Glutamatergic neuron (in vitro differentiated cells): ENCODE measurements around the gene TMC1. TPM values are rescaled to one million over a fixed set of nuclear protein-coding genes. Genes with fewer than 3 reads are reported as not detected.

Experiments used
- DNase-seq: peaks from one replicate; pipeline ENCODE4 v3.0.0; 2022
- H3K27ac Mint-ChIP-seq: one replicate; pipeline ENCODE4 v1.8.0; 2020; ENCODE audit warnings: mild to moderate bottlenecking, mixed read lengths, inconsistent platforms; ENCODE audit not compliant: unreplicated experiment
- H3K27me3 Mint-ChIP-seq: one replicate; pipeline ENCODE4 v1.8.0; 2020; ENCODE audit warnings: mild to moderate bottlenecking, moderate library complexity, mixed read lengths, inconsistent platforms; ENCODE audit not compliant: unreplicated experiment
- H3K36me3 Mint-ChIP-seq: one replicate; pipeline ENCODE4 v1.8.0; 2020; ENCODE audit warnings: mild to moderate bottlenecking, mixed read lengths, inconsistent platforms; ENCODE audit not compliant: unreplicated experiment
- H3K4me1 Mint-ChIP-seq: one replicate; pipeline ENCODE4 v1.8.0; 2020; ENCODE audit warnings: mild to moderate bottlenecking, low read depth, mixed read lengths, inconsistent platforms; ENCODE audit not compliant: unreplicated experiment
- H3K4me3 Mint-ChIP-seq: one replicate; pipeline ENCODE4 v1.8.0; 2020; ENCODE audit warnings: mild to moderate bottlenecking, mixed read lengths, inconsistent platforms; ENCODE audit not compliant: unreplicated experiment
- H3K9me3 Mint-ChIP-seq: one replicate; pipeline ENCODE4 v1.8.0; 2020; ENCODE audit warnings: mild to moderate bottlenecking, moderate library complexity, mixed read lengths, inconsistent platforms; ENCODE audit not compliant: unreplicated experiment
- total RNA-seq: library from RNA; stranded (reverse); fragmentation: NEBNext Ultra II Directional; extraction: Animal tissue kit (Norgen Biotek cat#: 25700); gene quantifications from one replicate; pipeline ENCODE4 v1.2.1, GENCODE V29; 2021; ENCODE audit not compliant: unreplicated experiment
- TF ChIP-seq, protein P1 (sequence below): fragments of 200-600 bp; sonication (generic); IDR thresholded peaks from one replicate; pipeline ENCODE4 v1.5.0; 2021; ENCODE audit not compliant: partially characterized antibody, unreplicated experiment

TMC1 gene
- total RNA-seq, 1 donor from 2014 or later = not detected

- H3K4me1 Mint-ChIP-seq = no peaks in the 10 kb centered on the region
- H3K36me3 Mint-ChIP-seq = no peaks in the 10 kb centered on the region
- TF ChIP-seq, protein P1, sequence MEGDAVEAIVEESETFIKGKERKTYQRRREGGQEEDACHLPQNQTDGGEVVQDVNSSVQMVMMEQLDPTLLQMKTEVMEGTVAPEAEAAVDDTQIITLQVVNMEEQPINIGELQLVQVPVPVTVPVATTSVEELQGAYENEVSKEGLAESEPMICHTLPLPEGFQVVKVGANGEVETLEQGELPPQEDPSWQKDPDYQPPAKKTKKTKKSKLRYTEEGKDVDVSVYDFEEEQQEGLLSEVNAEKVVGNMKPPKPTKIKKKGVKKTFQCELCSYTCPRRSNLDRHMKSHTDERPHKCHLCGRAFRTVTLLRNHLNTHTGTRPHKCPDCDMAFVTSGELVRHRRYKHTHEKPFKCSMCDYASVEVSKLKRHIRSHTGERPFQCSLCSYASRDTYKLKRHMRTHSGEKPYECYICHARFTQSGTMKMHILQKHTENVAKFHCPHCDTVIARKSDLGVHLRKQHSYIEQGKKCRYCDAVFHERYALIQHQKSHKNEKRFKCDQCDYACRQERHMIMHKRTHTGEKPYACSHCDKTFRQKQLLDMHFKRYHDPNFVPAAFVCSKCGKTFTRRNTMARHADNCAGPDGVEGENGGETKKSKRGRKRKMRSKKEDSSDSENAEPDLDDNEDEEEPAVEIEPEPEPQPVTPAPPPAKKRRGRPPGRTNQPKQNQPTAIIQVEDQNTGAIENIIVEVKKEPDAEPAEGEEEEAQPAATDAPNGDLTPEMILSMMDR = no peak
- no peak for DNase-seq
- H3K27ac Mint-ChIP-seq = no peak overlapping the region
- no peak overlapping the region for H3K4me3 Mint-ChIP-seq
- no peaks in the 10 kb centered on the region for H3K9me3 Mint-ChIP-seq
- no peaks in the 10 kb centered on the region for H3K27me3 Mint-ChIP-seq
These were observed 78.6 kb downstream of the TMC1 start for GRCh38 chr9:72599874-72600534.

- no peaks in the 10 kb centered on the region for H3K36me3 Mint-ChIP-seq
- no peak for DNase-seq
- H3K4me1 Mint-ChIP-seq = no peaks in the 10 kb centered on the region
- H3K27me3 Mint-ChIP-seq = no peaks in the 10 kb centered on the region
- H3K27ac Mint-ChIP-seq = no peak overlapping the region
- TF ChIP-seq, protein P1 = no peak
- H3K4me3 Mint-ChIP-seq = no peak overlapping the region
- no peaks in the 10 kb centered on the region for H3K9me3 Mint-ChIP-seq
These were observed 79.3 kb downstream of the TMC1 start for GRCh38 chr9:72600671-72601070.

- DNase-seq = no peak
- H3K27ac Mint-ChIP-seq = no peak overlapping the region
- TF ChIP-seq, protein P1 = no peak
- H3K27me3 Mint-ChIP-seq = no peaks in the 10 kb centered on the region
- no peaks in the 10 kb centered on the region for H3K36me3 Mint-ChIP-seq
- no peaks in the 10 kb centered on the region for H3K4me1 Mint-ChIP-seq
- H3K4me3 Mint-ChIP-seq = no peak overlapping the region
- no peaks in the 10 kb centered on the region for H3K9me3 Mint-ChIP-seq
These were observed 80.2 kb downstream of the TMC1 start for GRCh38 chr9:72601615-72602014.

- TF ChIP-seq, protein P1 = no peak
- Mint-ChIP-seq H3K4me1 (peaks cover 4% of the 10 kb centered on the region), H3K27ac (no peak overlapping the region), H3K9me3 (no peaks in the 10 kb centered on the region), H3K4me3 (no peak overlapping the region), H3K36me3 (peaks cover 4% of the 10 kb centered on the region), H3K27me3 (peaks cover 3% of the 10 kb centered on the region)
- DNase-seq = no peak
These were observed 91.0 kb downstream of the TMC1 start for GRCh38 chr9:72612449-72612848.

DNA sequence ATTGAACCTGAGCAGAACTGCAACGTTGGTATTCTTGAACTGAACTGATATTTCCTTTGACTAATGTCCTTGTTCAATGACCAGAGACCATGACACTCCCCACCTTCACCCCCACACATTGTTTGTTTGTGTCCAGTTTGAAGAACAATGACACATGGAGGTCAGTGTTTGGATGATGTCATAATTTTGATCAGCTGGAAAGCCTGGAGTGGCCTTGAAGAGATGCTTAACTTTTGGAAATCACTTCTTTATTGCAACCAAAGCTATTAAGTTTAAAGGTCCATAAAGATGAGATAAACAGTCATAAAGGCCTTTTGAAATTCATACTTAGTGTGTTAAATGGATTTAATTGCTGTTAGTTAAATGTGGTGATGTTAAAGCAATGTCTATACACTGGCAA, 92.7 kb downstream of the TMC1 start:
- DNase-seq = no peak
- Mint-ChIP-seq H3K9me3 (peaks cover 2% of the 10 kb centered on the region), H3K36me3 (peaks cover 4% of the 10 kb centered on the region), H3K4me1 (peaks cover 11% of the 10 kb centered on the region), H3K27ac (no peak overlapping the region), H3K27me3 (peaks cover 1% of the 10 kb centered on the region), H3K4me3 (no peak overlapping the region)
- TF ChIP-seq, protein P1 = no peak
